Ecto neural progenitor cell (in vitro differentiated cells): Measurements from ENCODE around the gene RFFL.

Source experiments
- DNase-seq: peaks from one replicate; pipeline ENCODE4 v3.0.0-alpha.2; 2018; ENCODE audit warnings: low spot score

Gene RFFL

GRCh38 chr17:34974179-34974578 is 89.3 kb downstream of the RFFL start:
- DNase-seq = no peak

GRCh38 chr17:34961093-34961911 is 102.2 kb downstream of the RFFL start, which contains the start of the genes CCT6B and ZNF830:
Gene CCT6B (minus strand): TSS chr17:34961460. CDS start chr17:34961393, 67 bp downstream.
Gene ZNF830 (plus strand): TSS chr17:34961540. CDS start chr17:34961567, 27 bp downstream.
- peak; percentile 98 for DNase-seq

GRCh38 chr17:34958438-34958837 is 105.1 kb downstream of the RFFL start:
- no peak for DNase-seq
